GM13976 (cell line): ENCODE results near the gene NIPAL3.

Experiments
- DNase-seq: peaks from one replicate; pipeline ENCODE4 v3.0.0; 2012; ENCODE audit warnings: low spot score
- CTCF ChIP-seq: IDR thresholded peaks from 2 replicates; pipeline ENCODE4 v1.5.1; 2012; ENCODE audit warnings: borderline replicate concordance, mild to moderate bottlenecking; ENCODE audit not compliant: insufficient read depth; ENCODE audit errors: extremely low read depth, missing control alignments, control extremely low read depth
- in situ Hi-C: fragments of 300-500 bp; cut with MboI; formaldehyde crosslinking; loops from one replicate; pipeline ENCODE4 v1.12.0; 2022; ENCODE audit warnings: low sequenced_read_pairs, mixed read lengths, inconsistent platforms; ENCODE audit not compliant: unreplicated experiment

NIPAL3 gene

GRCh38 chr1:24450857-24451397 lies 35.3 kb downstream of the NIPAL3 start:
- no peak for DNase-seq
- in situ Hi-C loops = no loop called here
- TF ChIP-seq CTCF = no peak

GRCh38 chr1:24451746-24452145 lies 36.1 kb downstream of the NIPAL3 start:
- no peak for DNase-seq
- in situ Hi-C loops = no loop called here

GRCh38 chr1:24452922-24453485 lies 37.4 kb downstream of the NIPAL3 start:
- no peak for DNase-seq
- in situ Hi-C loops = no loop called here
- TF ChIP-seq CTCF = no peak

More at GRCh38 chr1:24451746-24452145, 36.1 kb downstream of the NIPAL3 start:
- TF ChIP-seq CTCF = no peak

GRCh38 chr1:24454673-24455072 lies 39.1 kb downstream of the NIPAL3 start:
- TF ChIP-seq CTCF = no peak
- in situ Hi-C loops = no loop called here
- no peak for DNase-seq

GRCh38 chr1:24455272-24455671 lies 39.7 kb downstream of the NIPAL3 start:
- no peak for DNase-seq
- no peak for TF ChIP-seq CTCF
- in situ Hi-C loops = no loop called here

- in situ Hi-C loops = no loop called here
- no peak for DNase-seq
- TF ChIP-seq CTCF = no peak
Measured at GRCh38 chr1:24457866-24458265, 42.3 kb downstream of the NIPAL3 start.
